GM10248 (cell line): ENCODE measurements around the gene PDHX.

Source experiments
- CTCF ChIA-PET: fragments of 300-600 bp; sonication (Branson Sonifier 250); formaldehyde crosslinking; extraction: SDS; loops from one replicate; lab custom pipeline; 2021; ENCODE audit warnings: antibody characterized with exemption; lab: Yijun Ruan, JAX
- POLR2A ChIA-PET: fragments of 350-650 bp; sonication (Branson Sonifier 250); formaldehyde crosslinking; extraction: SDS; loops from one replicate; lab custom pipeline; 2020; ENCODE audit warnings: antibody characterized with exemption; lab: Yijun Ruan, JAX
- DNase-seq: peaks from one replicate; pipeline ENCODE4 v3.0.0; 2012; ENCODE audit errors: extremely low spot score
- CTCF ChIP-seq: IDR thresholded peaks from 2 replicates; pipeline ENCODE4 v1.5.1; 2012; ENCODE audit warnings: mild to moderate bottlenecking, low read depth; ENCODE audit errors: extremely low read depth, missing control alignments, control extremely low read depth

The PDHX gene

GRCh38 chr11:35033011-35033410 is 116.6 kb downstream of the PDHX start:
- POLR2A ChIA-PET, result no interaction called here
- no peak for TF ChIP-seq CTCF
- CTCF ChIA-PET, result interaction anchor here (0.9 to 1.2 kb wide), 4 partner anchors 17 to 277 kb away, joined by 3 to 4 read pairs (median 3); no protein-coding TSS in a partner anchor
- no peak for DNase-seq

DNA sequence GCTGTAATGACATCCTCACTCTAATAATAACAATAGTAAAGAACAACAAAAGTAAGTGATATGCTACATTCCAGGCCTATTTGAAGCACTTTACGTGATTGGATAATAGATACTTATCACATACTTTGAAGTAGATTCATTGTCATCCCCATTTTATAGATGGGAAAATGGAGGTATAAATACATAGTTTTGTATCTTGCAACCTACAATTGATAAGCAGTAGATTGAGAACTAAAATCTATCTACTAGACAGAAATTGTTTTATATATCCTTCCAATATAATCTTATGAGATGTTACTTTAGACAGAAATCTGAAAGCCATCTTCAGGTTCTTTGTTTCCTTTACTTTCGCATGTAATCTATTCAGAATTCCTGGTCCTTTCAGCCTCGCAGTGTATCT is 118.0 kb downstream of the PDHX start:
- ChIA-PET POLR2A (no interaction called here), CTCF (interaction anchor here (1.2 to 1.7 kb wide), 3 partner anchors 15 to 23 kb away, joined by 3 to 4 read pairs (median 4); no protein-coding TSS in a partner anchor)
- DNase-seq, result no peak
- TF ChIP-seq CTCF, result no peak

DNA sequence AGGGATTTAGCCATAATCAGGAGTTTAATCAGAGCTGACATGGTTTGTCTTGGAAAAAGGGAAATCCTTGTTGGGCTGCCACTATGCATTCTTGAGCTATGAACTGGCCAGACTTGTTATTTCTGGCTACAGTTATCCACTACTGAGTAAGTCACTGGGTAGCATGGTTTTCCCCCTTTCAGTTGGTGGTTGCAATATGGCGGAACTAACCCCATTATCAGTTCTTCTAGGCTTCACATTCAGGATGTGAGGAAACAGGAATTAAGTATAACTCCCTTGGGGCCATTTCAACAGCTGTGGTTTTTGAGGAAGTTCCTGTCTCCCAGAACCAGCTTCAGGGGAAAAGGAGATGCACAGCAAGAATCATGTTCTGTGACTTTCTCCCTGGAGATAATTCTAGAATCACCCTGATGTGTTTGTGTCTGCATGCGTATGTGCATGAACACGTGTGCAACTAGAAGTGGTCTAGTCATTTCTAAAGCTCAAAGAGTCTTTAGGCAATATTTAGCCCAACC is 119.5 kb downstream of the PDHX start:
- no peak for TF ChIP-seq CTCF
- CTCF ChIA-PET, result interaction anchor here (1.3 to 2.2 kb wide), 6 partner anchors 14 to 93 kb away, joined by 3 to 9 read pairs (median 4); no protein-coding TSS in a partner anchor
- no peak for DNase-seq
- POLR2A ChIA-PET, result interaction anchor here (0.6 to 1.2 kb wide), 2 partner anchors 92 to 1980 kb away, joined by 3 to 4 read pairs; no protein-coding TSS in a partner anchor

- POLR2A ChIA-PET, result interaction anchor here (1.2 kb wide), 1 partner anchor 91 kb away, joined by 3 read pairs; no protein-coding TSS in a partner anchor
- CTCF ChIA-PET, result interaction anchor here (0.7 to 2.2 kb wide), 5 partner anchors 15 to 107 kb away, joined by 3 to 9 read pairs (median 4); no protein-coding TSS in a partner anchor
- no peak for TF ChIP-seq CTCF
- no peak for DNase-seq
These were observed 120.2 kb downstream of the PDHX start for GRCh38 chr11:35036639-35037038.

- CTCF ChIA-PET, result interaction anchor here (1.0 to 1.3 kb wide), 3 partner anchors 20 to 37 kb away, joined by 3 to 4 read pairs (median 3); no protein-coding TSS in a partner anchor
- TF ChIP-seq CTCF, result no peak
- POLR2A ChIA-PET, result no interaction called here
- DNase-seq, result no peak
These were observed 122.0 kb downstream of the PDHX start for GRCh38 chr11:35038211-35038928.

- no peak for TF ChIP-seq CTCF
- POLR2A ChIA-PET, result no interaction called here
- DNase-seq, result no peak
- CTCF ChIA-PET, result interaction anchor here (1.0 to 1.3 kb wide), 3 partner anchors 19 to 38 kb away, joined by 3 to 4 read pairs (median 3); no protein-coding TSS in a partner anchor
These were observed 122.7 kb downstream of the PDHX start for GRCh38 chr11:35039076-35039475.
